H1 (cell line): ENCODE measurements around the gene ZNF366. TPM values are rescaled to one million over a fixed set of nuclear protein-coding genes. Genes with fewer than 3 reads are reported as not detected.

Experiments
- CTCF ChIA-PET: fragments of 300-600 bp; sonication (Branson Sonifier 250); formaldehyde crosslinking; loops from one replicate; lab custom pipeline; 2021; ENCODE audit not compliant: partially characterized antibody; lab: Charles Lee
- POLR2A ChIA-PET: fragments of 300-600 bp; sonication (Branson Sonifier 250); formaldehyde crosslinking; loops from one replicate; lab custom pipeline; 2021; ENCODE audit warnings: inconsistent platforms; ENCODE audit not compliant: partially characterized antibody; lab: Charles Lee
- DNase-seq, 2 experiments: peaks; one replicate each; pipeline versions ENCODE4 v3.0.0 to v3.0.0-alpha.2; 2010 to 2022; ENCODE audit warnings: low spot score in 2 of 2, low read depth in 1 of 2, mixed read lengths in 1 of 2
- FAIRE-seq: peaks from 2 replicates; lab custom pipeline; 2011; peaks lifted over from hg19 to GRCh38; lab: Jason Lieb, UNC
- H2AFZ ChIP-seq: 2 replicates; pipeline ENCODE4 v1.8.1; 2012; ENCODE audit warnings: low read length, inconsistent platforms
- H2AK5ac ChIP-seq: 2 replicates; pipeline ENCODE4 v1.6.1; 2013; ENCODE audit warnings: low read depth, low read length
- H2BK120ac ChIP-seq: replicated peaks from 2 replicates; pipeline ENCODE3; 2013; ENCODE audit warnings: low read depth, low read length, inconsistent platforms
- H2BK12ac ChIP-seq: 2 replicates; pipeline ENCODE4 v1.6.1; 2013; ENCODE audit warnings: low read depth, low read length
- H2BK15ac ChIP-seq: 2 replicates; pipeline ENCODE4 v1.6.1; 2013; ENCODE audit warnings: low read length
- H2BK20ac ChIP-seq: 2 replicates; pipeline ENCODE4 v1.6.1; 2013; ENCODE audit warnings: low read length
- H2BK5ac ChIP-seq: 2 replicates; pipeline ENCODE4 v1.6.1; 2013; ENCODE audit warnings: low read depth, low read length
- H3K14ac ChIP-seq: 2 replicates; pipeline ENCODE4 v1.6.1; 2013; ENCODE audit warnings: inconsistent platforms; ENCODE audit not compliant: insufficient read length
- H3K18ac ChIP-seq: 2 replicates; pipeline ENCODE4 v1.6.1; 2013; ENCODE audit warnings: low read length; ENCODE audit errors: extremely low read depth
- H3K23ac ChIP-seq: 2 replicates; pipeline ENCODE4 v1.6.1; 2013; ENCODE audit warnings: inconsistent platforms; ENCODE audit not compliant: insufficient read length
- H3K23me2 ChIP-seq: 2 replicates; pipeline ENCODE4 v1.6.1; 2013; ENCODE audit warnings: low read depth, low read length
- H3K27ac ChIP-seq: 2 replicates; pipeline ENCODE4 v1.6.1; 2011; ENCODE audit warnings: low read depth, low read length, inconsistent platforms
- H3K27me3 ChIP-seq, 4 experiments: replicated peaks in 1 of 4; 1 replicate in 1 of 4; 2 replicates in 3 of 4; pipeline versions ENCODE4 v1.6.1 to v1.8.1; 2011 to 2013; ENCODE audit warnings: low read length in 3 of 4, mild to moderate bottlenecking in 3 of 4, inconsistent platforms in 2 of 4, mixed read lengths in 2 of 4, moderate library complexity in 1 of 4; ENCODE audit not compliant: control insufficient read depth in 3 of 4, insufficient read depth in 3 of 4; ENCODE audit errors: extremely low read depth in 1 of 4
- H3K36me3 ChIP-seq, 4 experiments: 2 replicates each; pipeline versions ENCODE4 v1.6.1 to v1.8.1; 2011 to 2013; ENCODE audit warnings: mild to moderate bottlenecking in 4 of 4, low read length in 3 of 4, moderate library complexity in 2 of 4, control low read depth in 1 of 4, inconsistent platforms in 1 of 4; ENCODE audit not compliant: insufficient read depth in 4 of 4, control insufficient read depth in 2 of 4
- H3K4ac ChIP-seq: replicated peaks from 2 replicates; pipeline ENCODE3; 2013; ENCODE audit warnings: low read length, low read depth, mixed read lengths, inconsistent platforms; ENCODE audit not compliant: insufficient read length
- H3K4me1 ChIP-seq, 4 experiments: replicated peaks in 1 of 4; 1 replicate in 1 of 4; 2 replicates in 3 of 4; pipeline versions ENCODE4 v1.6.1 to v1.8.1; 2011 to 2013; ENCODE audit warnings: low read length in 3 of 4, inconsistent platforms in 2 of 4, mixed read lengths in 1 of 4; ENCODE audit not compliant: insufficient read depth in 4 of 4, control insufficient read depth in 3 of 4
- H3K4me2 ChIP-seq, 2 experiments: 2 replicates each; pipeline versions ENCODE4 v1.6.1 to v1.8.1; 2011 to 2013; ENCODE audit warnings: low read depth in 2 of 2, low read length in 2 of 2, control low read depth in 1 of 2, inconsistent platforms in 1 of 2, mild to moderate bottlenecking in 1 of 2; ENCODE audit not compliant: insufficient read depth in 1 of 2
- H3K4me3 ChIP-seq, 4 experiments: fragments of 200-600, 300-600 bp in 1 of 4; sonication (generic), shearing (Covaris generic), sonication (Bioruptor Twin) in 1 of 4; 2 replicates each; pipeline versions ENCODE4 v1.5.1 to v1.8.1; 2011 to 2016; ENCODE audit warnings: low read length in 4 of 4, low read depth in 3 of 4, control low read depth in 2 of 4, inconsistent platforms in 2 of 4, mild to moderate bottlenecking in 2 of 4, mixed read lengths in 1 of 4, moderate library complexity in 1 of 4; ENCODE audit not compliant: insufficient read depth in 2 of 4; ENCODE audit errors: extremely low read depth in 1 of 4
- H3K56ac ChIP-seq: replicated peaks from 2 replicates; pipeline ENCODE3; 2013; ENCODE audit warnings: low read depth, mild to moderate bottlenecking, mixed read lengths, low read length, inconsistent platforms; ENCODE audit not compliant: insufficient read length
- H3K79me1 ChIP-seq: 2 replicates; pipeline ENCODE4 v1.6.1; 2013; ENCODE audit warnings: low read depth, low read length, control low read depth
- H3K79me2 ChIP-seq, 2 experiments: 2 replicates each; pipeline versions ENCODE4 v1.6.1 to v1.8.1; 2012 to 2013; ENCODE audit warnings: low read length in 2 of 2, mild to moderate bottlenecking in 2 of 2, inconsistent platforms in 1 of 2; ENCODE audit not compliant: insufficient read depth in 2 of 2, control insufficient read depth in 1 of 2
- H3K9ac ChIP-seq, 4 experiments: replicated peaks in 1 of 4; 1 replicate in 1 of 4; 2 replicates in 3 of 4; pipeline versions ENCODE4 v1.6.1 to v1.8.1; 2011 to 2013; ENCODE audit warnings: low read depth in 3 of 4, low read length in 3 of 4, control low read depth in 2 of 4, mild to moderate bottlenecking in 2 of 4, moderate library complexity in 2 of 4, inconsistent platforms in 1 of 4; ENCODE audit errors: extremely low read depth in 1 of 4
- H3K9me3 ChIP-seq, 2 experiments: 2 replicates each; pipeline versions ENCODE4 v1.6.1 to v1.8.1; 2012 to 2013; ENCODE audit warnings: mild to moderate bottlenecking in 2 of 2, moderate library complexity in 2 of 2, control low read depth in 1 of 2, inconsistent platforms in 1 of 2, low read depth in 1 of 2, low read length in 1 of 2, mixed read lengths in 1 of 2; ENCODE audit not compliant: insufficient read depth in 2 of 2
- H4K20me1 ChIP-seq, 2 experiments: replicated peaks in 1 of 2; 2 replicates each; pipeline versions ENCODE3 to v1.8.1; 2011 to 2013; ENCODE audit warnings: inconsistent platforms in 2 of 2, low read length in 2 of 2, mild to moderate bottlenecking in 1 of 2; ENCODE audit not compliant: insufficient read depth in 2 of 2, control insufficient read depth in 1 of 2
- H4K5ac ChIP-seq: 2 replicates; pipeline ENCODE4 v1.6.1; 2013; ENCODE audit warnings: low read length, low read depth, mixed read lengths, inconsistent platforms; ENCODE audit not compliant: insufficient read length
- H4K8ac ChIP-seq: 2 replicates; pipeline ENCODE4 v1.8.0; 2013; ENCODE audit warnings: mild to moderate bottlenecking, moderate library complexity, low read length, inconsistent platforms; ENCODE audit not compliant: insufficient read depth; ENCODE audit errors: extremely low read depth
- H4K91ac ChIP-seq: replicated peaks from 2 replicates; pipeline ENCODE3; 2013; ENCODE audit warnings: low read length, mixed read lengths, inconsistent platforms; ENCODE audit not compliant: insufficient read length
- BCL11A ChIP-seq, 2 experiments: IDR thresholded peaks; one replicate each; pipeline ENCODE4 v1.6.1; 2011; ENCODE audit warnings: low read depth in 2 of 2, low read length in 2 of 2, mild to moderate bottlenecking in 2 of 2
- CEBPB ChIP-seq: IDR thresholded peaks from 2 replicates; pipeline ENCODE4 v1.6.1; 2012; ENCODE audit warnings: low read depth, low read length
- CTBP2 ChIP-seq: IDR thresholded peaks from 2 replicates; pipeline ENCODE4 v1.7.0; 2011; ENCODE audit warnings: borderline replicate concordance, mild to moderate bottlenecking, moderate library complexity, mixed read lengths, low read length; ENCODE audit not compliant: insufficient read depth, insufficient read length
- GABPA ChIP-seq: IDR thresholded peaks from 2 replicates; pipeline ENCODE4 v1.6.1; 2011; ENCODE audit warnings: mild to moderate bottlenecking, low read length, moderate library complexity, borderline replicate concordance; ENCODE audit not compliant: insufficient read depth
- GTF2F1 ChIP-seq: IDR thresholded peaks from 2 replicates; pipeline ENCODE4 v1.6.1; 2012; ENCODE audit warnings: low read depth, low read length, improper control_type of control experiment, borderline replicate concordance
- KDM4A ChIP-seq: IDR thresholded peaks from one replicate; pipeline ENCODE4 v1.7.1; 2012; ENCODE audit warnings: low read depth, mild to moderate bottlenecking, moderate library complexity, low read length, inconsistent platforms; ENCODE audit not compliant: severe bottlenecking
- NRF1 ChIP-seq: IDR thresholded peaks from 2 replicates; pipeline ENCODE4 v1.6.1; 2011; ENCODE audit warnings: mild to moderate bottlenecking, low read depth, low read length, improper control_type of control experiment
- PHF8 ChIP-seq: fragments of 200-600 bp; sonication (generic); conservative IDR thresholded peaks from 2 replicates; pipeline ENCODE4 v1.7.1; 2012; ENCODE audit warnings: low read depth, mild to moderate bottlenecking, inconsistent platforms, low read length, moderate library complexity
- POLR2AphosphoS5 ChIP-seq: IDR thresholded peaks from 2 replicates; pipeline ENCODE4 v1.6.1; 2011; ENCODE audit warnings: low read depth, low read length
- RXRA ChIP-seq: IDR thresholded peaks from 2 replicates; pipeline ENCODE4 v1.6.1; 2011; ENCODE audit warnings: low read depth, mild to moderate bottlenecking, low read length, moderate library complexity; ENCODE audit not compliant: insufficient read depth
- SIRT6 ChIP-seq: IDR thresholded peaks from one replicate; pipeline ENCODE4 v1.7.1; 2012; ENCODE audit warnings: low read length, inconsistent platforms
- TAF1 ChIP-seq: IDR thresholded peaks from 2 replicates; pipeline ENCODE4 v1.6.1; 2011; ENCODE audit warnings: mild to moderate bottlenecking, low read depth, low read length
- ZNF274 ChIP-seq: IDR thresholded peaks from 2 replicates; pipeline ENCODE4 v1.7.0; 2012; ENCODE audit warnings: low read length, borderline replicate concordance; ENCODE audit errors: extremely low read depth
- WGBS, 2 experiments: shearing (Covaris generic) in 1 of 2; methylation state at CpG; one replicate each; pipeline versions ENCODE4 v1.1.6 to v1.1.7; 2013 to 2015; ENCODE audit warnings: low lambda C conversion rate in 2 of 2, mixed read lengths in 2 of 2, inconsistent platforms in 1 of 2, low coverage in 1 of 2, missing lambda C conversion rate in 1 of 2; ENCODE audit not compliant: insufficient replicate concordance in 2 of 2, insufficient coverage in 1 of 2, insufficient read length in 1 of 2; ENCODE audit errors: extremely low coverage in 1 of 2, missing lambda C conversion rate in 1 of 2; 5-methylcytosine and 5-hydroxymethylcytosine counted together
- polyA plus RNA-seq, 7 experiments: library from polyadenylated mRNA; depleted of rRNA in 3 of 7; stranded (reverse) in 5 of 7; unstranded in 2 of 7; fragments of >200 nt in 5 of 7; fragments of 200-250 nt in 2 of 7; gene quantifications; 1 replicate in 5 of 7; 2 replicates in 1 of 7; 4 replicates in 1 of 7; pipeline versions ENCODE4 v1.2.1 to v1.2.3, GENCODE V29; 2011 to 2013; ENCODE audit warnings: missing spikeins in 2 of 7, mixed read lengths in 2 of 7
- total RNA-seq: library from RNA; stranded (reverse); fragmentation: NEBNext Ultra II Directional; extraction: Animal tissue kit (Norgen Biotek cat#: 25700); gene quantifications from 2 replicates; pipeline ENCODE4 v1.2.1, GENCODE V29; 2021

ZNF366 gene
- total and polyA plus RNA-seq, 2 of the 8 experiments (the other 6 are each of a cell fraction or from before 2014, with no cell fraction given), result not detected

DNA sequence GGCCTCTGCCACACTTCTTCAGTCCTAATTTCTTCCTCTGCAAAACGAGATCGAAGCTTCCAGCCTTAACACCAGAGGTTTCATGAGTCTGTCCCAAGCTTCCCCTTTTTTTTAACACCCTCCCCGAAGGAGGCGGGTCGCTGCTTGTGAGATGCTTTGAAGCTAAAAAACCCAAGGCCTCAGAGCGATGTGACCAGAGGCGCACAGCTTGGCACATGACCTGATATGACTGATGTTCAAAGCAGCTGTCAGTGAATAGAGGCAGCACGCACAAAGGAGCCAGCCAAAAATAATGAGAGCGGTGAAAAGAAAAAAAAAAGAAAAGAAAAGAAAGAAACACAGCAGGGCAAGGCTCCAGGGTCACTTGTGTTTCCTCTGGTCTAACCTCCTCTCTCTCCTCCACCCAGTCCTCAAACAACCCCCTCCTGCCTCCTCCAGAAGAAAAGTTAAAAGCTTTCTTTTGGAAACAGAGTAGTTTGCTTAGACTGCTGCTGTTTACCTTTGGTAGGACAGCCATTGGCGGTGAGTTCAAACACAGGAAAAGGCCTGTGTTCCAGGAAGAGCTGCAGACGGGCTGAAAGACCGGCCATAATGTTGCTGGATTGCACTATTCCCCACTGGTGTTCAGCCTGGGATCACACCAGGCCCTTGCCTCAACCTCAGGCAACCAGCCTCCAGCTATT lies 10.9 kb upstream of the ZNF366 start:
- no peak overlapping the region for H3K56ac ChIP-seq
- WGBS, 2 experiments, result 84% methylated on average over 12 of the region's 12 CpGs; no CpG with 5 or more reads in 1 of the 2 experiments
- no peak overlapping the region for H3K27ac ChIP-seq
- H4K20me1 ChIP-seq, result no peaks in the 10 kb centered on the region
- H3K36me3 ChIP-seq, result no peaks in the 10 kb centered on the region
- H3K79me1 ChIP-seq, result no peaks in the 10 kb centered on the region
- H4K91ac ChIP-seq, result no peak overlapping the region
- H4K8ac ChIP-seq, result no peak overlapping the region
- H2AFZ ChIP-seq, result peak overlapping the region; percentile 83; the same call in 1 of the 2 replicates
- no peak overlapping the region for H3K4me2 ChIP-seq
- ChIA-PET POLR2A (no interaction called here), CTCF (interaction anchor here (0.8 to 1.8 kb wide), 4 partner anchors 8 to 299 kb away, joined by 3 to 13 read pairs (median 4); no protein-coding TSS in a partner anchor)
- H2BK15ac ChIP-seq, result no peak overlapping the region; the same call in 1 of the 2 replicates
- DNase-seq, result no peak
- no peak overlapping the region for H3K18ac ChIP-seq
- H3K27me3 ChIP-seq, result no peaks in the 10 kb centered on the region
- H3K4me3 ChIP-seq, result no peak overlapping the region
- no peak overlapping the region for H2AK5ac ChIP-seq
- no peak overlapping the region for H3K14ac ChIP-seq
- H2BK5ac ChIP-seq, result no peak overlapping the region
- H3K23ac ChIP-seq, result no peak overlapping the region
- FAIRE-seq, result no peak
- no peak overlapping the region for H2BK20ac ChIP-seq
- H3K9ac ChIP-seq, result no peak overlapping the region
- H2BK120ac ChIP-seq, result no peak overlapping the region
- H3K4ac ChIP-seq, result no peak overlapping the region
- H3K79me2 ChIP-seq, result no peaks in the 10 kb centered on the region
- H3K9me3 ChIP-seq, result no peaks in the 10 kb centered on the region; a peak in 1 of 4 replicates
- TF ChIP-seq SIRT6 (no peak), POLR2AphosphoS5 (no peak), RXRA (no peak), CTBP2 (no peak), KDM4A (no peak), BCL11A (IDR thresholded peaks at IDR 0.05; ENCODE audit: low read depth in 2 of 2, low read length in 2 of 2) (no peak), NRF1 (no peak), GABPA (no peak), CEBPB (no peak), GTF2F1 (no peak), PHF8 (no peak), ZNF274 (no peak), TAF1 (no peak)
- H2BK12ac ChIP-seq, result no peak overlapping the region
- H3K23me2 ChIP-seq, result no peaks in the 10 kb centered on the region
- H3K4me1 ChIP-seq, result peaks cover 0 to 4% (median 1%) of the 10 kb centered on the region in 4 experiments; a peak in 1 of 7 replicates
- H4K5ac ChIP-seq, result no peak overlapping the region
